ENCODE results near the gene GYG1.

Gene GYG1

GRCh38 chr3:149067883-149068282, 76.5 kb downstream of the GYG1 start:
- no peak overlapping the region for H3K27ac ChIP-seq

More at GRCh38 chr3:149067883-149068282, 76.5 kb downstream of the GYG1 start:
- no peak overlapping the region for H3K4me3 ChIP-seq

All from skin epidermis (tissue), 12 donors.